ENCODE measurements around the gene PROX1. TPM values are rescaled to one million over a fixed set of nuclear protein-coding genes. Genes with fewer than 3 reads are reported as not detected.

PROX1 gene
- total RNA-seq, 1 experiment from 2014 or later: 0.40 TPM

DNA sequence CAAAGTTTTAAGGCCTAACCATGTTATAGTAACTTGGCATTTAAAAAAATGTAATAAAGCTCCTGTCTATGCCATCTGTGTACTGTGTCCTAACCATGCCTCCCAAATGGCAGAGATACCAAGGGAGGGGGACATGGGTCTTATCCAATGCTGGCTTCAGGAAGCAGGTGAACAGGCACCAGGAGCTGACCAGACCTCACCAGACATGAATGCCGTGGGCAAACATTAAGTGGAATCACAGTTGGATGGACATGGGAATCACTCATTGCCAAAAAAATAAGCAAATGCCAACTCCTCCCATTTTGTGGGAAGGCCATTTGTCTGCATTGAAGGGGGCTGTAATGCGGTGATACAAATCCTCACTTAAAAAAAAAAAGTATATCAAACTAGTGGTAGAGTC is 22.9 kb downstream of the PROX1 start:
- intact Hi-C loops (cut with micrococcal nuclease; ENCODE audit: unreplicated experiment): no loop called here
- peaks cover 43% of the 10 kb centered on the region for H3K27me3 Mint-ChIP-seq (ENCODE audit: unreplicated experiment)
- no peaks in the 10 kb centered on the region for H3K36me3 Mint-ChIP-seq (ENCODE audit: insufficient read depth, unreplicated experiment)
- no peak for TF ChIP-seq CTCF (IDR thresholded peaks at IDR 0.05; ENCODE audit: unreplicated experiment)
- H3K27ac Mint-ChIP-seq (ENCODE audit: unreplicated experiment): no peak overlapping the region
- no peak for DNase-seq
- CTCF ChIA-PET: no interaction called here
- BruUV-seq (replicated peaks): no TSS peak
- no peaks in the 10 kb centered on the region for H3K9me3 Mint-ChIP-seq (ENCODE audit: low read depth, unreplicated experiment)
- no peak overlapping the region for H3K4me3 Mint-ChIP-seq (ENCODE audit: low read depth, unreplicated experiment)
- H3K4me1 Mint-ChIP-seq (ENCODE audit: low read depth, unreplicated experiment): no peaks in the 10 kb centered on the region

DNA sequence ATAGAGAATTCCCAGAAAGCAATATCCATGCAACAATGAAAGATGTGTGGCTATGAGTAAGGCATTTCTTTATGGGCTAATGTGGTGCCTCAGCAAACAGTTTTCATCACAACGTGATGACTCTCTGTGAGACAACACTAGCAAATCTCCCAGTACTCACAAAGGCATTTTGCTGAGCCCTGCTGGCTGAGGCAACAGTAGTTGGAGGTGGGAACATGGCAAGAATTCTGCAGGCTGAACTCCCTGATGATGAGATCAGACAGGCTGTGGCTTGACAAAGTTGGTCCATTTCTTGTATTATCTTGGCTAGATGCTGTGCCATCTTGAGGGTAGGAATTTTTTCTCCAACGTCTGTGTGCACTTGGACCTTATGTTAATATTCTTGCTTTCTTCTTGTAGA is 24.6 kb downstream of the PROX1 start:
- CTCF ChIA-PET: no interaction called here
- no peak for TF ChIP-seq CTCF (IDR thresholded peaks at IDR 0.05; ENCODE audit: unreplicated experiment)
- no TSS peak for BruUV-seq (replicated peaks)
- H3K4me1 Mint-ChIP-seq (ENCODE audit: low read depth, unreplicated experiment): no peaks in the 10 kb centered on the region
- no peaks in the 10 kb centered on the region for H3K36me3 Mint-ChIP-seq (ENCODE audit: insufficient read depth, unreplicated experiment)
- no peak for DNase-seq
- H3K9me3 Mint-ChIP-seq (ENCODE audit: low read depth, unreplicated experiment): no peaks in the 10 kb centered on the region
- intact Hi-C loops (cut with micrococcal nuclease; ENCODE audit: unreplicated experiment): no loop called here
- H3K27ac Mint-ChIP-seq (ENCODE audit: unreplicated experiment): no peak overlapping the region
- peaks cover 59% of the 10 kb centered on the region for H3K27me3 Mint-ChIP-seq (ENCODE audit: unreplicated experiment)
- H3K4me3 Mint-ChIP-seq (ENCODE audit: low read depth, unreplicated experiment): no peak overlapping the region

DNA sequence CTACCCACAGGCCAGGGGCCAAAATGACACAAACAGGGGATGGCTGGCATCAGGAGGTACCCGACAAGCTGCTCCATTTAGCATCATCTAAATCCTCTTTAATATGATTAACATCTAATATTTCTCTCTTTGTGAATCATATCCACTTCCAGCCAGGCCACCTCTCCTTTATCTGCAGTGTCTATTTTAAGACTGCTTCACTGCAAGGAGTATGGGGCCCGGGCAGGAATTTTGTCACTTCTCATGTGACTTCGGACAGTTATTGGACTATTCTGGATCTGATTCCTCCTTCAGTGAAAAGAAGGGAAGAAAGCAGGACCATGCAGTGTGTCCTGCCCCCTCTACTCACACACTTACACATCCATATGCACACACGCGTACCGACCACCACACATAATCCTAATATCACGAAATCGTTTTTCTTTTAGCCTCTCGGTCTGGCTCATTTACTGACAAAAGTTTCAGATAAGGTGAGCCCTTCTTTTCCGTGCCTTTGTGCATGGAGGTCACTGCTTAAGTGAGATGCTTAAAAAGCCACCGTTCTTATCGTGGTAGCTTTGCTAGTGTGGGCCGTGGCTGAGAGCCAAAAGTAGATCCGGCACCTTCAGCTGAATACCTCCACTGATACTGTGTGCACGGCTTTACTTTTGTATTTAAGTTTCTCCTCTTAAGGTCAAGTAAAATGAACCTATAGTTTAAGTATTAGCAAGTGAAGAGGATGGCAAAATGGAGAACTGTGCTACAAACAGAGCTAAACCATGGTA is 26.0 kb downstream of the PROX1 start:
- DNase-seq: no peak
- no peak for TF ChIP-seq CTCF (IDR thresholded peaks at IDR 0.05; ENCODE audit: unreplicated experiment)
- Mint-ChIP-seq H3K27ac (ENCODE audit: unreplicated experiment) (no peak overlapping the region), H3K4me3 (ENCODE audit: low read depth, unreplicated experiment) (no peak overlapping the region), H3K27me3 (ENCODE audit: unreplicated experiment) (peaks cover 73% of the 10 kb centered on the region), H3K36me3 (ENCODE audit: insufficient read depth, unreplicated experiment) (no peaks in the 10 kb centered on the region), H3K9me3 (ENCODE audit: low read depth, unreplicated experiment) (no peaks in the 10 kb centered on the region), H3K4me1 (ENCODE audit: low read depth, unreplicated experiment) (no peaks in the 10 kb centered on the region)
- no TSS peak for BruUV-seq (replicated peaks)
- intact Hi-C loops (cut with micrococcal nuclease; ENCODE audit: unreplicated experiment): no loop called here
- CTCF ChIA-PET: interaction anchor here (0.7 kb wide), 1 partner anchor 127 kb away, joined by 4 read pairs; no protein-coding TSS in a partner anchor

GRCh38 chr1:214014730-214015129 is 27.0 kb downstream of the PROX1 start:
- CTCF ChIA-PET: no interaction called here

More at GRCh38 chr1:214014730-214015129, 27.0 kb downstream of the PROX1 start:
- Mint-ChIP-seq H3K4me3 (ENCODE audit: low read depth, unreplicated experiment) (no peak overlapping the region), H3K36me3 (ENCODE audit: insufficient read depth, unreplicated experiment) (no peaks in the 10 kb centered on the region), H3K27ac (ENCODE audit: unreplicated experiment) (no peak overlapping the region), H3K9me3 (ENCODE audit: low read depth, unreplicated experiment) (no peaks in the 10 kb centered on the region), H3K4me1 (ENCODE audit: low read depth, unreplicated experiment) (no peaks in the 10 kb centered on the region), H3K27me3 (ENCODE audit: unreplicated experiment) (peaks cover 82% of the 10 kb centered on the region)
- intact Hi-C loops (cut with micrococcal nuclease; ENCODE audit: unreplicated experiment): no loop called here
- no peak for DNase-seq
- no peak for TF ChIP-seq CTCF (IDR thresholded peaks at IDR 0.05; ENCODE audit: unreplicated experiment)
- BruUV-seq (replicated peaks): no TSS peak
